Smooth muscle cell (in vitro differentiated cells): ENCODE measurements around the gene KBTBD7. TPM values are rescaled to one million over a fixed set of nuclear protein-coding genes. Genes with fewer than 3 reads are reported as not detected.

Experiments used
- DNase-seq: peaks from one replicate; lab custom pipeline; 2025; ENCODE audit not compliant: unreplicated experiment; lab: John Stamatoyannopoulos, UW
- H2AFZ ChIP-seq: fragments of 200-600 bp; sonication (generic); 2 replicates; pipeline ENCODE4 v1.6.0; 2016; ENCODE audit warnings: antibody characterized with exemption, low read depth, mild to moderate bottlenecking
- H3F3A ChIP-seq: fragments of 200-600 bp; sonication (generic); 2 replicates; pipeline ENCODE4 v1.6.0; 2017; ENCODE audit warnings: antibody characterized with exemption, low read depth
- H3K27ac ChIP-seq: fragments of 200-600 bp; sonication (generic); 2 replicates; pipeline ENCODE4 v1.5.1; 2016; ENCODE audit warnings: low read depth, mild to moderate bottlenecking
- H3K27me3 ChIP-seq: fragments of 200-600 bp; sonication (generic); 2 replicates; pipeline ENCODE4 v1.6.1; 2016; ENCODE audit warnings: low read depth, mild to moderate bottlenecking
- H3K36me3 ChIP-seq: fragments of 200-600 bp; sonication (generic); 2 replicates; pipeline ENCODE4 v1.5.1; 2016; ENCODE audit warnings: low read depth
- H3K4me1 ChIP-seq: fragments of 200-600 bp; sonication (generic); 2 replicates; pipeline ENCODE4 v1.5.1; 2016; ENCODE audit warnings: low read depth
- H3K4me2 ChIP-seq: fragments of 200-600 bp; sonication (generic); 2 replicates; pipeline ENCODE4 v1.6.0; 2016; ENCODE audit warnings: mild to moderate bottlenecking
- H3K4me3 ChIP-seq: fragments of 200-600 bp; sonication (generic); 2 replicates; pipeline ENCODE4 v1.5.1; 2016; ENCODE audit warnings: mild to moderate bottlenecking
- H3K79me2 ChIP-seq: fragments of 200-600 bp; sonication (generic); 2 replicates; pipeline ENCODE4 v1.6.0; 2016; ENCODE audit warnings: low read depth, mild to moderate bottlenecking
- H3K9ac ChIP-seq: fragments of 200-600 bp; sonication (generic); 2 replicates; pipeline ENCODE4 v1.6.0; 2016; ENCODE audit warnings: low read depth
- H3K9me3 ChIP-seq: fragments of 200-600 bp; sonication (generic); replicated peaks from 2 replicates; pipeline ENCODE4 v1.5.1; 2016; ENCODE audit warnings: low read depth
- H4K20me1 ChIP-seq: fragments of 200-600 bp; sonication (generic); 2 replicates; pipeline ENCODE4 v1.6.0; 2016; ENCODE audit warnings: low read depth
- WGBS: methylation state at CpG from one replicate; pipeline ENCODE4 v1.1.7; 2016; ENCODE audit warnings: low lambda C conversion rate; 5-methylcytosine and 5-hydroxymethylcytosine counted together
- polyA plus RNA-seq: library from polyadenylated mRNA; unstranded; fragments of >200 nt; fragmentation: Nextera tagmentation; extraction: Ambion mirVana; gene quantifications from 2 replicates; pipeline ENCODE4 v1.2.1, GENCODE V29; 2016
- total RNA-seq: library from RNA; depleted of rRNA; stranded (reverse); fragments of >200 nt; gene quantifications from 2 replicates; pipeline ENCODE4 v1.2.3, GENCODE V29; 2014
- TF ChIP-seq, protein P1 (sequence below): fragments of 200-600 bp; sonication (generic); IDR thresholded peaks from 2 replicates; pipeline ENCODE4 v1.5.1; 2017; ENCODE audit warnings: borderline replicate concordance, mild to moderate bottlenecking, antibody characterized with exemption; ENCODE audit not compliant: insufficient read depth, poor library complexity, severe bottlenecking

Gene KBTBD7
- total and polyA plus RNA-seq, 2 experiments from 2014 or later, result 3.9 to 6.7 TPM

- Histone ChIP-seq H3K4me1 (peaks cover under 1% of the 10 kb centered on the region), H2AFZ (no peak overlapping the region), H4K20me1 (no peaks in the 10 kb centered on the region), H3K4me3 (no peak overlapping the region), H3K9ac (no peak overlapping the region), H3K27ac (no peak overlapping the region), H3K27me3 (no peaks in the 10 kb centered on the region), H3K36me3 (no peaks in the 10 kb centered on the region), H3K9me3 (no peaks in the 10 kb centered on the region), H3K4me2 (no peak overlapping the region), H3K79me2 (no peaks in the 10 kb centered on the region), H3F3A (no peaks in the 10 kb centered on the region)
- no peak for DNase-seq
- WGBS, result 94% methylated on average over 3 of the region's 3 CpGs
- TF ChIP-seq, protein P1, sequence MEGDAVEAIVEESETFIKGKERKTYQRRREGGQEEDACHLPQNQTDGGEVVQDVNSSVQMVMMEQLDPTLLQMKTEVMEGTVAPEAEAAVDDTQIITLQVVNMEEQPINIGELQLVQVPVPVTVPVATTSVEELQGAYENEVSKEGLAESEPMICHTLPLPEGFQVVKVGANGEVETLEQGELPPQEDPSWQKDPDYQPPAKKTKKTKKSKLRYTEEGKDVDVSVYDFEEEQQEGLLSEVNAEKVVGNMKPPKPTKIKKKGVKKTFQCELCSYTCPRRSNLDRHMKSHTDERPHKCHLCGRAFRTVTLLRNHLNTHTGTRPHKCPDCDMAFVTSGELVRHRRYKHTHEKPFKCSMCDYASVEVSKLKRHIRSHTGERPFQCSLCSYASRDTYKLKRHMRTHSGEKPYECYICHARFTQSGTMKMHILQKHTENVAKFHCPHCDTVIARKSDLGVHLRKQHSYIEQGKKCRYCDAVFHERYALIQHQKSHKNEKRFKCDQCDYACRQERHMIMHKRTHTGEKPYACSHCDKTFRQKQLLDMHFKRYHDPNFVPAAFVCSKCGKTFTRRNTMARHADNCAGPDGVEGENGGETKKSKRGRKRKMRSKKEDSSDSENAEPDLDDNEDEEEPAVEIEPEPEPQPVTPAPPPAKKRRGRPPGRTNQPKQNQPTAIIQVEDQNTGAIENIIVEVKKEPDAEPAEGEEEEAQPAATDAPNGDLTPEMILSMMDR, result no peak
Measured at GRCh38 chr13:41186481-41186880, 7.9 kb downstream of the KBTBD7 start.

DNA sequence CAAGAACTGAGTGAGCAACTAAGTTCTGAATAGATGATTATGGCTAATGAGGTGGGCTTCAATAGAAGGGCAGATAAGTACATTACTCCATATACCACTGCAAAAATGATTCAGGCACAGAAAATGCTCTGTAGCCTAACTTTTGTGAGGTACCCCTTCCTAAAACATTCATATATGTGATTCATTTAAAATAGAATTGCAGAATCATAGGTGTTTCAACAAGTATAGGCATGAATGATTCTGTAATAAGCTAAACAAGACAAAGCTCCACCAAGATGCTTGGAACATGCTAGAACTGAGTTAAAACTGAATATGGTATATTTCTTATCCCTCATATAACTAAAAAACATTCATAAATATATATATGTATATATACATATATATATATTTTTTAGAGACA is 12.1 kb downstream of the KBTBD7 start:
- Histone ChIP-seq H3F3A (no peaks in the 10 kb centered on the region), H2AFZ (no peak overlapping the region), H3K4me1 (no peaks in the 10 kb centered on the region), H3K27ac (no peak overlapping the region), H3K79me2 (no peaks in the 10 kb centered on the region), H4K20me1 (no peaks in the 10 kb centered on the region), H3K4me2 (no peak overlapping the region), H3K9me3 (no peaks in the 10 kb centered on the region), H3K36me3 (no peaks in the 10 kb centered on the region), H3K4me3 (no peak overlapping the region), H3K9ac (no peak overlapping the region), H3K27me3 (no peaks in the 10 kb centered on the region)
- TF ChIP-seq, protein P1, result no peak
- DNase-seq, result no peak

- H3K9ac ChIP-seq, result no peak overlapping the region
- no peak overlapping the region for H2AFZ ChIP-seq
- no peaks in the 10 kb centered on the region for H4K20me1 ChIP-seq
- H3K9me3 ChIP-seq, result peaks cover 4% of the 10 kb centered on the region
- TF ChIP-seq, protein P1, result no peak
- no peaks in the 10 kb centered on the region for H3K27me3 ChIP-seq
- H3K79me2 ChIP-seq, result no peaks in the 10 kb centered on the region
- no peaks in the 10 kb centered on the region for H3F3A ChIP-seq
- no peak overlapping the region for H3K4me3 ChIP-seq
- no peak for DNase-seq
- H3K36me3 ChIP-seq, result no peaks in the 10 kb centered on the region
- no peak overlapping the region for H3K27ac ChIP-seq
- 85% methylated on average over 4 of the region's 4 CpGs for WGBS
- no peaks in the 10 kb centered on the region for H3K4me1 ChIP-seq
- no peak overlapping the region for H3K4me2 ChIP-seq
Measured at GRCh38 chr13:41179593-41180250, 14.6 kb downstream of the KBTBD7 start.

DNA sequence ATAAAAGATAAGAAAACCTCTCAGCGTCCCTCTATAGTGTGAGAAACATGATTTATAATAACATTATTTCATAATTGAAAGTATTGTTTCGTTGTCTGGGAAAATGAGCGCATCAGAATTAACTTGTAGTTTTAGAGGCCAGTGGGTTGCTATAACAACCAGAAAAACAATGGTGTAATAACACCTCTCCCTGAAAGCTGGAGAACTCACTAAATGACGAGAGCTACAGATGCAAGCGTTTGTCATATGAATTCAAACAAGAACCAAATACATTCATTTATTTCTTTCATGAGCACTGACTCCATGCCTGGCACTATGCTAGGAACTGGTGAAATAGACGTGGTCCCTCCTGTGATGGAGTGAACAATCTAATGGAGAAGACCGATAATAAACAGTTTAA is 16.3 kb downstream of the KBTBD7 start:
- no peak for DNase-seq
- H3K27ac ChIP-seq, result no peak overlapping the region

More for the DNA sequence above, 16.3 kb downstream of the KBTBD7 start:
- Histone ChIP-seq H3K79me2 (no peaks in the 10 kb centered on the region), H3K4me2 (no peak overlapping the region), H3K36me3 (no peaks in the 10 kb centered on the region), H3K9ac (no peak overlapping the region), H3K9me3 (peaks cover 4% of the 10 kb centered on the region), H2AFZ (no peak overlapping the region), H3K4me1 (no peaks in the 10 kb centered on the region), H3K27me3 (no peaks in the 10 kb centered on the region), H3F3A (no peaks in the 10 kb centered on the region), H3K4me3 (no peak overlapping the region), H4K20me1 (no peaks in the 10 kb centered on the region)
- TF ChIP-seq, protein P1, result no peak
- 96% methylated on average over 7 of the region's 7 CpGs for WGBS
